Measurements from ENCODE around the gene MRPL49. TPM values are rescaled to one million over a fixed set of nuclear protein-coding genes. Genes with fewer than 3 reads are reported as not detected.
A peak's percentile ranks its signal among the peaks of the same experiment; 100 is the strongest.

Gene MRPL49
- total and polyA plus RNA-seq, 9 of the 15 experiments (the other 6 are each of a cell fraction or from before 2014, with no cell fraction given) = 74.3 to 132 (median 91.2) TPM

DNA sequence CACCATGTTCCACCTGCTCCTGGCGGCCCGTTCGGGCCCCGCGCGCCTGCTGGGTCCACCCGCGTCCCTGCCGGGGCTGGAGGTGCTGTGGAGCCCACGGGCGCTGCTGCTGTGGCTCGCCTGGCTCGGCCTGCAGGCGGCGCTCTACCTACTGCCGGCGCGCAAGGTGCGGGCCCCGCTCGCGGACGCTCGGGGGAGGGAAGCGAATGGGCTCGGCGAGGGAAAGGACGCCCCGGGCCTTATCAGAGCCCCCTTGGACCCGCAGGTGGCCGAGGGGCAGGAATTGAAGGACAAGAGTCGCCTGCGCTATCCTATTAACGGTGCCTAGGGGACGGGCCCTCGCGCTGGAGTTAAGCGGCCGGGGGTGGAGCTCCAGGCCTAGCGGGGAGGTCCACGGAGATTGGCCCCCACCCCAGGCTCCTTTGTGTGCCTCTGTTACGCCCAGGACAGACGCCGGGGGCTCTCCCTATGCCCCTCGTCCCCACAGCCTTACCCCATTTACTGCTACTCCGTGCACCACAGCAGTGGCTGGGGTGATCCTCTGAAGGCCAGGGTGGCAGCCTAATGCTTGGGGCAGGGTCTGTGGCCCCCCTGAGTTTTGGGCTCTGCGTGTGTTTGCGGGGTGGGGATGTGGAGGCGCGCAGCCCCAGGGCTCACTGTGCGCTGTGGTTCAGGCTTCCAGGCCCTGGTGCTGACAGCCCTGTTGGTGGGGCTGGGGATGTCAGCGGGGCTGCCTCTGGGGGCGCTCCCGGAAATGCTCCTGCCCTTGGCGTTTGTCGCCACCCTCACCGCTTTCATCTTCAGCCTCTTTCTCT is 9.4 kb upstream of the MRPL49 start (continued):
- TF ChIP-seq ZNF274 (IDR thresholded peaks at IDR 0.05; ENCODE audit: borderline replicate concordance, low read depth, low read length) = no peak
- TF ChIP-seq, protein P1, sequence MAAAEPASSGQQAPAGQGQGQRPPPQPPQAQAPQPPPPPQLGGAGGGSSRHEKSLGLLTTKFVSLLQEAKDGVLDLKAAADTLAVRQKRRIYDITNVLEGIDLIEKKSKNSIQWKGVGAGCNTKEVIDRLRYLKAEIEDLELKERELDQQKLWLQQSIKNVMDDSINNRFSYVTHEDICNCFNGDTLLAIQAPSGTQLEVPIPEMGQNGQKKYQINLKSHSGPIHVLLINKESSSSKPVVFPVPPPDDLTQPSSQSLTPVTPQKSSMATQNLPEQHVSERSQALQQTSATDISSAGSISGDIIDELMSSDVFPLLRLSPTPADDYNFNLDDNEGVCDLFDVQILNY (CRISPR knock-in tag; IDR thresholded peaks at IDR 0.05) = no peak
- TF ChIP-seq, protein P2, sequence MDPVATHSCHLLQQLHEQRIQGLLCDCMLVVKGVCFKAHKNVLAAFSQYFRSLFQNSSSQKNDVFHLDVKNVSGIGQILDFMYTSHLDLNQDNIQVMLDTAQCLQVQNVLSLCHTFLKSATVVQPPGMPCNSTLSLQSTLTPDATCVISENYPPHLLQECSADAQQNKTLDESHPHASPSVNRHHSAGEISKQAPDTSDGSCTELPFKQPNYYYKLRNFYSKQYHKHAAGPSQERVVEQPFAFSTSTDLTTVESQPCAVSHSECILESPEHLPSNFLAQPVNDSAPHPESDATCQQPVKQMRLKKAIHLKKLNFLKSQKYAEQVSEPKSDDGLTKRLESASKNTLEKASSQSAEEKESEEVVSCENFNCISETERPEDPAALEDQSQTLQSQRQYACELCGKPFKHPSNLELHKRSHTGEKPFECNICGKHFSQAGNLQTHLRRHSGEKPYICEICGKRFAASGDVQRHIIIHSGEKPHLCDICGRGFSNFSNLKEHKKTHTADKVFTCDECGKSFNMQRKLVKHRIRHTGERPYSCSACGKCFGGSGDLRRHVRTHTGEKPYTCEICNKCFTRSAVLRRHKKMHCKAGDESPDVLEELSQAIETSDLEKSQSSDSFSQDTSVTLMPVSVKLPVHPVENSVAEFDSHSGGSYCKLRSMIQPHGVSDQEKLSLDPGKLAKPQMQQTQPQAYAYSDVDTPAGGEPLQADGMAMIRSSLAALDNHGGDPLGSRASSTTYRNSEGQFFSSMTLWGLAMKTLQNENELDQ (CRISPR knock-in tag; IDR thresholded peaks at IDR 0.05; ENCODE audit: borderline replicate concordance) = 0 out of 2 replicates have a peak, but pooled peaks have one; percentile 41
- no peak for TF ChIP-seq MEF2D (tag; conservative IDR thresholded peaks at IDR 0.05; ENCODE audit: low read depth)
- no peak for TF ChIP-seq NCOA6 (IDR thresholded peaks at IDR 0.05)
- TF ChIP-seq TAF9B (IDR thresholded peaks at IDR 0.05; ENCODE audit: partially characterized antibody) = no peak
- TF ChIP-seq, protein P3, sequence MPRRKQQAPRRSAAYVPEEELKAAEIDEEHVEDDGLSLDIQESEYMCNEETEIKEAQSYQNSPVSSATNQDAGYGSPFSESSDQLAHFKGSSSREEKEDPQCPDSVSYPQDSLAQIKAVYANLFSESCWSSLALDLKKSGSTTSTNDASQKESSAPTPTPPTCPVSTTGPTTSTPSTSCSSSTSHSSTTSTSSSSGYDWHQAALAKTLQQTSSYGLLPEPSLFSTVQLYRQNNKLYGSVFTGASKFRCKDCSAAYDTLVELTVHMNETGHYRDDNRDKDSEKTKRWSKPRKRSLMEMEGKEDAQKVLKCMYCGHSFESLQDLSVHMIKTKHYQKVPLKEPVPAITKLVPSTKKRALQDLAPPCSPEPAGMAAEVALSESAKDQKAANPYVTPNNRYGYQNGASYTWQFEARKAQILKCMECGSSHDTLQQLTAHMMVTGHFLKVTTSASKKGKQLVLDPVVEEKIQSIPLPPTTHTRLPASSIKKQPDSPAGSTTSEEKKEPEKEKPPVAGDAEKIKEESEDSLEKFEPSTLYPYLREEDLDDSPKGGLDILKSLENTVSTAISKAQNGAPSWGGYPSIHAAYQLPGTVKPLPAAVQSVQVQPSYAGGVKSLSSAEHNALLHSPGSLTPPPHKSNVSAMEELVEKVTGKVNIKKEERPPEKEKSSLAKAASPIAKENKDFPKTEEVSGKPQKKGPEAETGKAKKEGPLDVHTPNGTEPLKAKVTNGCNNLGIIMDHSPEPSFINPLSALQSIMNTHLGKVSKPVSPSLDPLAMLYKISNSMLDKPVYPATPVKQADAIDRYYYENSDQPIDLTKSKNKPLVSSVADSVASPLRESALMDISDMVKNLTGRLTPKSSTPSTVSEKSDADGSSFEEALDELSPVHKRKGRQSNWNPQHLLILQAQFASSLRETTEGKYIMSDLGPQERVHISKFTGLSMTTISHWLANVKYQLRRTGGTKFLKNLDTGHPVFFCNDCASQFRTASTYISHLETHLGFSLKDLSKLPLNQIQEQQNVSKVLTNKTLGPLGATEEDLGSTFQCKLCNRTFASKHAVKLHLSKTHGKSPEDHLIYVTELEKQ (CRISPR knock-in tag; IDR thresholded peaks at IDR 0.05) = no peak
- no peak for TF ChIP-seq GTF2F1 (IDR thresholded peaks at IDR 0.05; ENCODE audit: low read depth, low read length)
- TF ChIP-seq RBM25 (IDR thresholded peaks at IDR 0.05; ENCODE audit: low read depth, low read length, severe bottlenecking) = no peak
- TF ChIP-seq NR2C2 (CRISPR knock-in tag; IDR thresholded peaks at IDR 0.05) = no peak
- 0 out of 2 replicates have a peak, but pooled peaks have one; percentile 15 for TF ChIP-seq NR2C2 (tag; IDR thresholded peaks at IDR 0.05)
- no peak for TF ChIP-seq ZNF561 (CRISPR knock-in tag; conservative IDR thresholded peaks at IDR 0.05)
- peak; percentile 34; the same call in 1 of the 2 replicates for TF ChIP-seq SUPT5H (IDR thresholded peaks at IDR 0.05)
- TF ChIP-seq ZNF232 (CRISPR knock-in tag; IDR thresholded peaks at IDR 0.05) = no peak
- TF ChIP-seq HDAC2 (IDR thresholded peaks at IDR 0.05) = no peak; the same call in 1 of the 2 replicates
- peak; percentile 97 for TF ChIP-seq MTA3 (IDR thresholded peaks at IDR 0.05; ENCODE audit: borderline replicate concordance)
- no peak for TF ChIP-seq SREBF1 (IDR thresholded peaks at IDR 0.05; ENCODE audit: borderline replicate concordance, low read depth, low read length)
- peak; percentile 81; the same call in 1 of the 2 replicates for TF ChIP-seq KAT7 (CRISPR knock-in tag; IDR thresholded peaks at IDR 0.05; ENCODE audit: borderline replicate concordance)
- TF ChIP-seq HMG20B (CRISPR knock-in tag; IDR thresholded peaks at IDR 0.05) = no peak
- TF ChIP-seq, protein P4, sequence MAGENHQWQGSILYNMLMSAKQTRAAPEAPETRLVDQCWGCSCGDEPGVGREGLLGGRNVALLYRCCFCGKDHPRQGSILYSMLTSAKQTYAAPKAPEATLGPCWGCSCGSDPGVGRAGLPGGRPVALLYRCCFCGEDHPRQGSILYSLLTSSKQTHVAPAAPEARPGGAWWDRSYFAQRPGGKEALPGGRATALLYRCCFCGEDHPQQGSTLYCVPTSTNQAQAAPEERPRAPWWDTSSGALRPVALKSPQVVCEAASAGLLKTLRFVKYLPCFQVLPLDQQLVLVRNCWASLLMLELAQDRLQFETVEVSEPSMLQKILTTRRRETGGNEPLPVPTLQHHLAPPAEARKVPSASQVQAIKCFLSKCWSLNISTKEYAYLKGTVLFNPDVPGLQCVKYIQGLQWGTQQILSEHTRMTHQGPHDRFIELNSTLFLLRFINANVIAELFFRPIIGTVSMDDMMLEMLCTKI (IDR thresholded peaks at IDR 0.05; ENCODE audit: partially characterized antibody) = no peak
